DND-41 (cell line): ENCODE results near the gene PLXNA4.

Source experiments
- CTCF ChIP-seq: IDR thresholded peaks from 2 replicates; pipeline ENCODE4 v1.5.1; 2012; ENCODE audit warnings: borderline replicate concordance, low read length, moderate library complexity, mild to moderate bottlenecking; ENCODE audit not compliant: poor library complexity, severe bottlenecking; ENCODE audit errors: extremely low read depth
- EZH2 ChIP-seq: IDR thresholded peaks from 3 replicates; pipeline ENCODE4 v1.6.1; 2012; ENCODE audit warnings: borderline replicate concordance, low read depth, mild to moderate bottlenecking, moderate library complexity, low read length, inconsistent platforms; ENCODE audit not compliant: severe bottlenecking

GRCh38 chr7:132100981-132101380 lies 475.3 kb downstream of the PLXNA4 start:
- TF ChIP-seq CTCF: no peak
- TF ChIP-seq EZH2: no peak
